ENCODE data around the gene PDE1C.

Gene PDE1C

GRCh38 chr7:32033006-32033405 lies 37.2 kb downstream of the PDE1C start:
- DNase-seq (ENCODE audit: low read depth, low spot score) = no peak
- no peak overlapping the region for H3K4me3 ChIP-seq (ENCODE audit: low read depth, low read length)
- TF ChIP-seq, protein P1, sequence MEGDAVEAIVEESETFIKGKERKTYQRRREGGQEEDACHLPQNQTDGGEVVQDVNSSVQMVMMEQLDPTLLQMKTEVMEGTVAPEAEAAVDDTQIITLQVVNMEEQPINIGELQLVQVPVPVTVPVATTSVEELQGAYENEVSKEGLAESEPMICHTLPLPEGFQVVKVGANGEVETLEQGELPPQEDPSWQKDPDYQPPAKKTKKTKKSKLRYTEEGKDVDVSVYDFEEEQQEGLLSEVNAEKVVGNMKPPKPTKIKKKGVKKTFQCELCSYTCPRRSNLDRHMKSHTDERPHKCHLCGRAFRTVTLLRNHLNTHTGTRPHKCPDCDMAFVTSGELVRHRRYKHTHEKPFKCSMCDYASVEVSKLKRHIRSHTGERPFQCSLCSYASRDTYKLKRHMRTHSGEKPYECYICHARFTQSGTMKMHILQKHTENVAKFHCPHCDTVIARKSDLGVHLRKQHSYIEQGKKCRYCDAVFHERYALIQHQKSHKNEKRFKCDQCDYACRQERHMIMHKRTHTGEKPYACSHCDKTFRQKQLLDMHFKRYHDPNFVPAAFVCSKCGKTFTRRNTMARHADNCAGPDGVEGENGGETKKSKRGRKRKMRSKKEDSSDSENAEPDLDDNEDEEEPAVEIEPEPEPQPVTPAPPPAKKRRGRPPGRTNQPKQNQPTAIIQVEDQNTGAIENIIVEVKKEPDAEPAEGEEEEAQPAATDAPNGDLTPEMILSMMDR (IDR thresholded peaks at IDR 0.05; ENCODE audit: low read depth, low read length) = no peak
- in situ Hi-C loops (cut with HindIII; ENCODE audit: low sequenced_read_pairs) = no loop called here

GRCh38 chr7:32032211-32032610 lies 38.0 kb downstream of the PDE1C start:
- TF ChIP-seq, protein P1 (IDR thresholded peaks at IDR 0.05; ENCODE audit: low read depth, low read length) = no peak
- H3K4me3 ChIP-seq (ENCODE audit: low read depth, low read length) = no peak overlapping the region
- DNase-seq (ENCODE audit: low read depth, low spot score) = no peak
- in situ Hi-C loops (cut with HindIII; ENCODE audit: low sequenced_read_pairs) = no loop called here

- TF ChIP-seq, protein P1 (IDR thresholded peaks at IDR 0.05; ENCODE audit: low read depth, low read length) = no peak
- no peak overlapping the region for H3K4me3 ChIP-seq (ENCODE audit: low read depth, low read length)
- in situ Hi-C loops (cut with HindIII; ENCODE audit: low sequenced_read_pairs) = no loop called here
- no peak for DNase-seq (ENCODE audit: low read depth, low spot score)
These were observed 39.1 kb downstream of the PDE1C start for GRCh38 chr7:32030904-32031692.

- TF ChIP-seq, protein P1 (IDR thresholded peaks at IDR 0.05; ENCODE audit: low read depth, low read length) = no peak
- in situ Hi-C loops (cut with HindIII; ENCODE audit: low sequenced_read_pairs) = no loop called here
These were observed 44.2 kb downstream of the PDE1C start for GRCh38 chr7:32026083-32026425.

DNA sequence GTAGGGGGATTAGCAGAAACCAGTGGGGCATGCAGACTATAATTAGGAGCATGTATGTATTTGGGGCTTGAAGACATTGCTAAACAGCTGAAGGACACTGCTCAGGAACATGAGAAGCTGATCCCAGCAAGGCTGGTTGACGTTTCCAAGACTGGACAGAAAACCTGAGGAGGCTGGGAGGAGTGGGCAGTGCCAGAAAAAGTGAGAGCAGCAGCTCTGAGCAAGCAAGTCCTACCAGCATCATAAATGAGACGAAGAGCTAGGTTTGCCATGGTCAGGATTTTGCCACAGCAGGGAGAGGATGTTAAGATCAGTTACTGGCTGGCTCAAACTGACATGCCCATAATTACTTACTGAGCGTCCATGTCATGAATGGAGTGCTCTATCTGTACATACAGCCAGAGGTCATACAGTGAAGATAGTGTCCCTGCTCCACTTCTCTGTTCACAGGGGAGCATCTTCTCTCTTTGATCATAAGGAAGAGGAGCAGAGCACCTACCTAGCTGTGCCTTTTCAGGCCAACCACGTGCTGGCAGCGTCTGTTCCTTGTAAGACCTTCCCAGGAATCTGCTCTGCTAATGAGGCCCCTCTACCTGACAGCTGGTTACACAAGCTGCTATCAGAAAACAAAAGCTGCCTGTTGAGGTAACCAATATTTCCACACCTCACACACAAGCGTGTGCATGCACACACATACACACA lies 44.7 kb downstream of the PDE1C start:
- no peak for DNase-seq (ENCODE audit: low read depth, low spot score)
- TF ChIP-seq, protein P1 (IDR thresholded peaks at IDR 0.05; ENCODE audit: low read depth, low read length) = no peak
- in situ Hi-C loops (cut with HindIII; ENCODE audit: low sequenced_read_pairs) = no loop called here
- H3K4me3 ChIP-seq (ENCODE audit: low read depth, low read length) = no peak overlapping the region

More at GRCh38 chr7:32026083-32026425, 44.2 kb downstream of the PDE1C start:
- DNase-seq (ENCODE audit: low read depth, low spot score) = no peak
- H3K4me3 ChIP-seq (ENCODE audit: low read depth, low read length) = no peak overlapping the region

DNA sequence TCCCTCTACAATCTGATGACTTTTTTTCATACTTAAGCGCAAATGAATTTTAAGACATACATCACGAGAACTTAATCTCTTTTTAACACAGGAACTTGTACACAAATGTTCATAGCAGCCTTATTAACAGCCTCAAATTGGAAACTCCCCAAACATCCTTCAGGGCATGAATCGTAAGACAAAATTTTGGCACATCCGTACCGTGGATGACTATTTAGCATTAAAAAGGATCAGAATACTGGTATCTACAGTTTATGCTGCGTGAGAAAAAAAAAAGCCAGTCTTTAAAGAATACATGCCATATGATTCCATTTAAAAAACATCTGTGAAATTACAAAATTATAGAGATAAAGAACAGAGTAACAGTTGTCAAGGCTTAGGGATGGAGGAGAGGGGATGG lies 46.8 kb downstream of the PDE1C start:
- in situ Hi-C loops (cut with HindIII; ENCODE audit: low sequenced_read_pairs) = no loop called here
- H3K4me3 ChIP-seq (ENCODE audit: low read depth, low read length) = no peak overlapping the region
- DNase-seq (ENCODE audit: low read depth, low spot score) = no peak
- TF ChIP-seq, protein P1 (IDR thresholded peaks at IDR 0.05; ENCODE audit: low read depth, low read length) = no peak

Data from astrocyte of the spinal cord (primary cell).